ENCODE measurements around the gene FEZF2.

Gene FEZF2

DNA sequence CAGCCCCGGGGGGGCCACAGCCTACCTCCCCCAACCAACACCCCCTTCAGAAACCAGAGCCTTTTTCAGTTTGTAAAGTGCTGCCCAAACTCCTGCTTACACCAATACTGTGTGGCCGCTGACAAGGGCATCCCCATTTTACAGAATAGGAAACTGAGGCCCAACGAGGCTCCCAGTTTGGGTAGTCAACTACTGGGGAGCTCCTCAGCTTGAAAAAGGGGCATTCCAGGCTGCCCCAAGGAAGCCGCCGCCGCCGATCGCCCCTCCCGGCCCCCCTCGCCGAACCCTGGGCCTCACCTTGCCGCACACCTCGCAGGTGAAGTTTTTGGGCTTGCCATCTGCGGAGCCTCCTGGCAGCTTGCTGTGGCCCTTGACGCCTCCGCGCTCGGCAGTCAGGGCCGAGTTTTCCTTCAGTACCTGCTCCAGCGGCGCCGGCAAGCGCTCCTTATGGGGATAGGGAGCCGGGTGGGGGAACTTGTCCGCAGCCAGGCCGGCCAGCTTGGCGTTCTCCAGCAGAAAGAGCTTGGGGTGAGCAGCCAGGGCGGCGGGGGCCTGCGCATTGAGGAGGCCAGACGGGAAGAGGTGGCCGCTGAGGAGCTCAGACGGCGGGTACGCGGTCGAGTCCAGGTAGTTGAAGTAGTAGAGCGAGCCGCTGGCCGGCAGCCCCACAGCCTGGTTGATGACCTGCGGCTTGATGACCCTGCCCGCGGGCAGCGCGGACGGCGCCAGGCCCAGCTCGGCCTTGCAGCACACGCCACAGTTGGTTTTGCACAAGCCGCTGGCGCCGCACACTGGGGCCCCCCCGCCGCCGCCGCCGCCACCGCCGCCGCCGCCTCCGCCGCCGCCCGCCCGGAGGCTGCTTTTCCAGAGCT is 1.4 kb downstream of the FEZF2 start:
- no peak for DNase-seq

DNA sequence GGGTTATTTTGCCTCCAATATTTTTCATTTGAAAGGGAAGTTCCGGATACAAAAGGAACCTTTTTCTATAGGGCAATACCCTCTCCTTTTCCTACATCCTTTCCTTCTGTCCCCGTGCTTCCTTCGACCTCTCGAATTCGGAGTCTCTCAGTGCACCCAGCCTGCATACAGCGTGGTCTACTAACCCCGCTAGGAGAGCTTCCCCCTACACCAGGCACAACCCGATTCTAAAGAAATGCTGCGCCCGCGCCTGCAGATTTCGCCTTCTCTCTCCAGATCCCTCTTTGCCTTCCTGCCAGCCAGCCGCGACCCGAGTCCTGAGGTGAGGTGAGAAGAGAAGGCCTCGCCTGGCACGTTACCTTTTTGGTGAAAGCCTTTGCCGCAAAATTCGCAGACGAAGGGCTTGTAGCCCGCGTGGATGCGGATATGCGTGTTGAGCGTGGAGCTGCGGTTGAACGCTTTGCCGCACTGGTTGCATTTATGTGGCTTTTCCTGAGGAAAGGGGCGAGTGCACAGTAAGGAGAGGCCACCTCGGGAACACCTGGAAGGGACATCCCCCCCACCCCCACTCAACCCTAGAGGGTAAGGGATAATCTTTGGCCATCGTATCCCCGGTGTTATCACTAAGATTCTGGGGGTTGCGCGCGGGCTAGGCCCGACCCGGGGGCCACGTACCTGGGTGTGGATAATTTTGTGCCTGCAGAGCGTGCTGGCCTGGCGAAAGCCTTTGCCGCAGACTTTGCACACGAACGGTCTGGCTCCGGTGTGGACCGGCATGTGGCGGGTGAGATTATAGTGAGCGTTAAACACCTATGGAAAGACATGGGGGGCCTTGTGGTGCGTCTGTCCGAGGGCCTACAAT is 2.3 kb downstream of the FEZF2 start:
- no peak for DNase-seq

DNA sequence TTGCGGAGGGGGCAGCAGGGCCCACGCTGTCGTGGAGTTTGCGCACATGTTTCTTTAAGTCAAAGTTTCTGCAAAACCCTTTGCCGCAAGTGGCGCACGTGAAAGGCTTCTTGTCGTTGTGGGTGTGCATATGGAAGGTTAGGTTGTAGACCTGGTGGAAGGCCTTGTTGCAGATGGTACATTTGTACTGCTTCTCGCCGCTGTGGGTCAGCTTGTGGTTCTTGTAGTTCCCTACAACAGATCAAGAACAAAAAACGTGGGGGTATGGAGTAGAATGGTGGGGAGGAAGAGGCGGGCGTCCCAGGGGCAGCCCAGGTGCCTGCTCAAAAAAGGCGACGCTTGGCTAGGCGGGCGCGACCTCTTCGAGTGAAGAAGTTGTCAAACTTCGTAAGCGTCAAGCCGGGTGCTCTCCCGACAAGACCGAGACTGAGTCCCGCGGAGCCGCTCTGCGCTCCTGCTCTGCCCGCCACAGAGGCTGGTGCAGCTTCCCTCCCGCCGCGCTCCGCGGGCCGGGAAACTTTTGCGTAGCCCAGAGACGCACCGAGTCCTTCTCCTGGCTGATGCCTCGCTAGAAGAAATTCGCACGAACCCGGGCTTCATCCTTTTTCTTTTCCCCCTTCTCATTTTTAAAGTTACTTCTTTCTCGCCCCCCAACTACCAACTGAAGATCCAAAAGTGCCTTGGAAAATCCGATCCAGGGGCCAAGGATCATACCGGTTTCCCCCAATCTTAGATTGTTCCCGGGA is 3.1 kb downstream of the FEZF2 start:
- DNase-seq = no peak

DNA sequence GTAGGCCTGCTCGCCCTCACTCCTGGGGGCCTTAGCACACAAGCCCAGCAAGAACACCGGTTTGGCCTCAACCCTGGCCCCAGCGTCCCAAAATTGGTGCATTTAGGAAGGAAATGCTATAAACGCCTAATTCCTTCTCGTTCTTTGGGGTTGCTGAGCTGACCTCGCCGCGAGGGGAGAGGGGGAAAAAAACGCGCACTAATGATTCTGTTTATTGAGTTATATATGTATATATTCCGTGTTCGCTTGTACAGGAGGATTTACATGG is 3.9 kb downstream of the FEZF2 start:
- no peak for DNase-seq

DNA sequence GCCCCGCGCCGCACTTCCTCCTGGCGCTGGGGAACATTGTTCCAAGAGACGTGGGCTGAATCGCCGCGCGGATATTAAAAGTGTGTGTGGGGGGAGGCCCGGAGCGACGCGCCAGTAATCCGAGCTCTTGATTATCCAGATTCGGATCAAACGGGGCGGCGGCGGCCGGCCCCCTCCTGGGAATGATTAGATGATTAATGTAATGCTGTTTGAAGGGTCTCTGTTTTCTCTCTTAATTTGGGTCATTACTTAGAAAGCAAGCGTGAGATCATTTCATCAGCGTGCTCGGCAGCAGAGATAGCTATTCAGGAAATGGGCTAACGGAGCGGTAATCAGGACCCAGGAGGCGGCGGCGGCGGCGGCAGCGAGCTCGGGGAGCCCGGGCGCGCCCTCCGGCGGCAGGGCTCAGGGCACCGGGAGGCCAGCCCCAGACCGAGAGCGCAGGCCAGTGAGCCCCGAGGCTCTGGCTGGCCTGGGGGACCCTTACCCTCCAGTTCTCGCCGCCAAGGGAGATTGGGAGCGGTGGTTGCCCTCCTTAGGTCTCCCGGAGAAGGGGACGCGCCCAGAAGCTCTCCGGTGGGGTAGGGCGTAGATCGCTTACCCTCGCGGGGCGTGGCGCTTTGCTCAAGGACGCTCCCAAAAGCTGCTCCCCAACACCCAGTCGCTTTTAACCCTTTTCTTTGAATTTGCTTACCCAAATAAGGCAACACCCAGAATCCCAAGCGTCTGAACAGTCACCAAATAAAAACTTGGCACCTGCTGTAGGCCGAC is 4.5 kb downstream of the FEZF2 start:
- no peak for DNase-seq

DNA sequence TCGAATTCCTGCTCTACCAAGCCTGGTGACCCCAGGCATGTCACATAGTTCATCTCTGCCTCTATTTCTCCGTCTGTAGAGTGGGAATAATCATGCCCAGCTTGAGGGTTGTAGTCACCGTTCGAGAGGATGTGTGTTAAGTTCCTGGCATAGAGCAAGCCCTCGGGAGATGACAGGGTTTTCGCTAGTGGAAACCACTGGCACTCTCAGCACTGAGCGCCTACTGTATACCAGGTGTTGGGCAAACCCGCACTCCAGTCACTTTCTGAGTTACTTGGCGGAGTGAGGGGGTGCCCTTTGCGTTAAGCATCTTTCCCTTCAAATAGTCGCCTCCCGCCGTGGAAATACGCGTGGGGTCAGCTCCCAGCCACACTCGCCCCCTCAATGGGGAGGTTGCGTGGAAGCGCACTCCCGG is 5.1 kb downstream of the FEZF2 start:
- no peak for DNase-seq

DNA sequence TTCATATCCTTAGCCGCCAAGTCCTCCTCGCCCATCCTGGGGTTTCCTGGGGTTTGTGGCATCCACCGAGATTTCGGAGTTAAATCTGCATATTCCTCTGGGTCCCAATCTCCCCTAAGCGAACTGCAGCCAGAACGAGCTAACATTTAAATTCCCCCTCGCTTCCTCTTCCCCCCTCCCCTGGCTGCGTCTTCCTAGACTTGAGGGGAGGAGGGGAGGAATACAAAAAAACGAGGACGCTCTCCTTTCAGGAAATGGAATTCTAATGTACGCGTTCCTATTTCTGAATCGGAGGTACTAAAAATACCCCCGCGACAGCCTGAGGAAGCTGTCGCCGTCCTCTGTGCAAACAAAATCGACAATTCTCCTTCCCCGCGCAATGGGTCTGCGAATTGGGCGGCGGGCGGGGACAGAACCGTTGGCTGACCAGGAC is 5.6 kb downstream of the FEZF2 start:
- no peak for DNase-seq

DNA sequence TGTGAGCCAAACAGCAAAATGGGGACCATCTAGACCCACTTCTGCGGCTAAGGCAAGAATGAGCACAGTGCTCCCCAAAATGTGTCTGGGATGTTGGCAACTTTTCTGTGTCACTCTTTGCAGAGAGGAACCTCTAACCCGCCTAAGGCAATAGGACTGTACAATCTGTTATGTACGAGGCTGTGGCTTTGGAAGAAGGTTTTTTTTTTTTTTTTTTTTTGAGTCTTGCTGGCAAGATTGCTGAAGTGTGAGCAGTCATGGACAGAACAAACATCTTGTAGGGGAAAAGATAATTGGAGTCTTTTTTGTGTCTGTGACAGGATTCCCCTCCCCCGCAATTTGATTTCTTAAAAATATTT is 7.2 kb downstream of the FEZF2 start:
- no peak for DNase-seq

DNA sequence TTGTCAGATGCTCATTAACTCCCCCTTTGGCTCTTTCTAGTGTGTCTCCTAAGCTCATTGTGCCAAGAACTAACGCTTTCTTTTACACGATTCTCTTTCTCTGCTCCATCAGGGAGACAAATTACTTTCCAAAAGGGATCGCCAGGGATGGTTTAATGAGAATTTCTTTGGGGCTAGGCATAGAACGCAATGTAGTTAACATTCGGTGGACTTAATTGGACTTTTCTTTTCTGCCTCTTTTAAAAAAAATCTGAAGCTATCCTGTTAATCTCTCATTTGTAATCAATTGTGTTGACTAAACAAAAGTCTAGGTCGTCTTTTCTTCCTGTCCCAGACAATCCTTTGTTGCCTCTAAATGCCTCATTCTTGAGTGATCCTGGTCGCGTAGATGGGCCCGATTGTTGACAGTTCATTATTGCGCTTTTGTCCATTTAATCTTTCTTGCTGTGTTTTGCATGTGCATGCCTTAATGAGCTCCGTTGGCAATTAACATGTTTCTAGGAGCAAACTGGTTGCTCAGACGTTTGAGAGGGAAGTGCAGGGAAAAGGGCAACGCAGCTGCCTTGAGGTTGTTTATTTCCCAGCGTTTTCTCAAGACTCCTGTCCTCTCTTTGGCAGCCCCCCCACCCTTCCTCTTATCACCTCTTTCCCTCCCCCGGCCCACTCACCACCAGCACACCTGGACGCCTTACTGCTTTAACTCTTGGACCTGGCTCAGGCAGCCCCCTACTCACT is 7.8 kb downstream of the FEZF2 start:
- DNase-seq = no peak

DNA sequence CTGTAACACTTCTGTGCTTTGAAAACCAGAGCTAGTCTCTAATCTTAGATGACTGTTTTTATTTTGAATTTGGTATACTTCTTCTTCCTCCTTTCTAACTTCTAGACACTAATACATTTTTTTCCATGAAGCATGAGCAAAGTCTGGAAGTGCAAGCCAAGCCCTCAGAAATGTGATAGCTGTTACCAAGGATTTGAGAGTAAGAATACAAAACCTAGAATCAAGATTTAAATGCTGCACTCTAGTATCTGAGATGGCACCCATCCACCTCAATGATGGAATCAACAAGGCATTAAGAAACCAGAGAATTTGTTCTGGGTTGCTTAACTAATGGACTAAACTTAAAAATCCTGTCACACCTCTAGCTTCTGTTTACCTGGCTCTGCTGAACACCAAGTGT is 9.2 kb downstream of the FEZF2 start:
- DNase-seq = no peak

DNA sequence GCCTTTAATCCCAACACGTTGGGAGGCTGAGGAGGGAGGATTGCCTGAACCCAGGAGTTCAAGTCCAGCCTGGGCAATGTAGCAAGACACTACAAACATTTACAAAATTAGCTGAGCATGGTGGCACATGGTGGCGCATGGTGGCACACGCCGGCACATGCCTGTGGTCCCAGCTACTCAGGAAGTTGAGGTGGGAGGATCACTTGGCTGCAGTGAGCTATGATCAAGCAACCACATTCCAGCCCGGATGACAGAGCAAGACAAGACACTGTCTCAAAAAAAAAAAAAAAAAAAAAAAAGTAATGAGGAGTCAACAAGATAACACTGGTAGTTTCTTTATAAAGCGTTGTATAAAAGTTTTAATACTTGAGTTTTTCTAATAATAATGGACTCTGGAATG is 10.1 kb downstream of the FEZF2 start:
- no peak for DNase-seq

DNA sequence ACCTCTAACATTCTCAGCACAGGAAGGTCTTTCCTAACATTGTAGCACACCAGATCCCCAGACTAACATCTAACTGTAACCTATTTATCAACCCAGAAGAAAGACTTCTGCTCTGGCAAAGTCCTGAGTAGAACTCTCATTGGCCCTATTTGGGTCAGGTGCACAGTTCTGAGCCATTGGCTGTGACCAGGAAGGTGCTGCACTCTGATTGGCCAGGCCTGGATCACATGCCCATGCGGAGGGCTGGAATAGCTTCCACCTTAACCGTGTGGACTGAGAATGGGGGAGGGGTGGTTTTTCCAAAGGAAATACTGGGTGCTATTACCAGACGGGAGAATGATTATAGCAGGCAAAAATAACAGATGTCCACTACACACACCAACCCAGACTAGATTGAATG is 11.5 kb downstream of the FEZF2 start:
- no peak for DNase-seq

DNA sequence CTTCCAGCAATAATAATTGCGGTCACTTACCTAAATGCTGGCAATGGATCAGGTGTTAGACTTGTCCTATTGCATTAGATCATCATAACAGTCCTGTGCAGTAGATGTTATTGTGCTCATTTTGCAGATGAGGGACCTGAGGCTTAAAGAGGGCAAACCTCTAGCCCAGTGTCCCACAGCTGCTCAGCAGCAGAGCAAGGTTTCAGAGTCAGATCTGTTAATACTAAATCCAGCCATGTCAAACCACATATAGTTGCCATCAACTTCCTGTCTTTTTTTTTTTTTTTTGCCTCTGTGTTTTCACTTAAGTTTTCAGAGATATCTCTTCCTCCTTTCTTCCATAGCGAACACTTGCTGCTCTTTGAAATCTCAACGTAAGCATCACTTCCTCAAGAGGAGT is 12.1 kb downstream of the FEZF2 start:
- DNase-seq = no peak

DNA sequence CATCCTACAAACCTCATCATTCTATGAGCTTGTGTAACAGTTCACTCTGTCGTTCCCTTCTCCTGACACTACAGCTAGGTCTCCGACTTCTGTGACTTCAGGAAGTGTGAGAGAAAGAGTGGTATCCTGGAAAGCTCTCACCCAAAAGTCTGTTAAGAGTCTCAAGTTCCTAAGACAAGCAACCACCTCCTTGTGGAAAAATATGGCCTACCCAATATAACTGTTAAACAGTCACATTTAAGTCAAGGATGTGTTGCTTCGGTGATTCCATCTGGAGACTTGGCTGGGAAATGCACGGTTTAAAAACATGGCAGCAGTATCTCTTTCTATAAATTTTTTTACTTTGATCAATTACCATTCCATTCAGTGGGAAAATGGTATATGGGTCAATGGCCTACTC is 13.8 kb downstream of the FEZF2 start:
- DNase-seq = no peak

DNA sequence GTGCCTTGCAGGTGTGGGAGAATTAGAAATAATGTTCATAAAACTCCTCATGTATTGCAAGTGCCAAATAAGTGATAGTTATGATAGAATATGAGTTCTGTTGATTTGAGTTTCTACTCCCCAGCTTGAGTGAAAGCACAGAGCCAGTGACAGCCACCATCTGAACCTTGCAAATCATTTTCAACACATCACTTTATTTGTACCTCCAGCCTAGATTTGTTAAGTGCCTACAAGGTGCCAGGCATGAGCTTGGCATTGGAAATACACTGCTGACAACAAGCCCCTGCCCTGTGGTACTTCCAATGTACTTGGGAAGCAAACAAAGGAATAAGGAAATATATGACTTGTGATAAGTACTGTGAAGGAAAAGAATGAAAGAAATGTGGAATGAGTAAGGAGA is 17.0 kb downstream of the FEZF2 start:
- DNase-seq = no peak

DNA sequence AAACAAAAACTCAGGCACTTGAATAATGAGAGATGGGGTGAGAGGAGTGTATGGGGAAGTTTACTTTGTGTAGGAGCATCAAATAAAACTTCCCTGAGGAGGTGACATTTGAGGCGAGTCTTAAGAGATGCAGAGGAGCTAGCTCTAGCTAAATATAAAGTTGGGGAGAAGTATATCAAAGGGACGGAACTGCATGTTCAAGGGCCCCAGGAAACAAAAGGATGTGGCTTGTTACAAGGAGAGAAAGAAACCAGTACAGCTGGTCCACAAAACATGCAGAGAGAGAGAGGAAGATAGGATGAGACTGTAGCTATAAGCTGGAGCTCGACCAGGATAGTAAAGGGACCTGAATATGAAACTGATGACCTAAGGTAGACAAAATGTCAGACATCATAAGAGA is 17.6 kb downstream of the FEZF2 start:
- no peak for DNase-seq

DNA sequence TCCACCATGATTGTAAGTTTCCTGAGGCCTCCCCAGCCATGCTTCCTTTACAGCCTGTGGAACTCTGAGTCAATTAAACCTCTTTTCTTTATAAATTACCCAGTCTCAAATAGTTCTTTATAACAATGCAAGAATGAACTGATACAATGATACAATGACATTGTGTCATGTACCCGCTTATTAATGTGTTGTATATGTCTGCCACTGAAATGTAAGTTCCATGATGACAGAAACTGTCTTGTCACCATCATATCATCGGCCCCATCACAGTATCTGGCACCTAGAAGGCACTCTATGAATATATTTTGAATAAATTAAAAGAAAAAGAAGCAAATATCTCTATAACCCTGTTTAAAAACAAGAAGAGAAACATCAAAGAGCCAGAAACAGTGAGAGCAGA is 29.6 kb downstream of the FEZF2 start:
- no peak for DNase-seq

DNA sequence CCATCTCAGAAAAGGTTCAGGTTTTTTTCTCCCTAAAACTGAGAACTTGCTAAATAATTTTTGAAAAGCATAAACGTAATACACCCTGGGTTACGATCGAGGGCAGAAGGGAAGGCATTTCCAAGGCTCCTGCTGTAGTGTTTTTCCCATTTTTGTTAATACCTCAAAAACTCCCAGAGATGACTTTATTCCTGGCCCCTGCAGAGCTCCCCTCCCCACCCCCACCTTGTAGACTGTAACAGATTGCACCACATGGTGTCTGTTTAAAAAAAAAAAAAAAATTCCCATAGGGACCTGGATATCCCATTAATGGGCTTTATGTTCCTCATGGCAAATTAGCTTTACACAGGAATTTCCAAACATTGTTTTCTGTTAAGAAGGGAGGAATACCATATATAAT is 38.2 kb downstream of the FEZF2 start:
- DNase-seq = no peak

DNA sequence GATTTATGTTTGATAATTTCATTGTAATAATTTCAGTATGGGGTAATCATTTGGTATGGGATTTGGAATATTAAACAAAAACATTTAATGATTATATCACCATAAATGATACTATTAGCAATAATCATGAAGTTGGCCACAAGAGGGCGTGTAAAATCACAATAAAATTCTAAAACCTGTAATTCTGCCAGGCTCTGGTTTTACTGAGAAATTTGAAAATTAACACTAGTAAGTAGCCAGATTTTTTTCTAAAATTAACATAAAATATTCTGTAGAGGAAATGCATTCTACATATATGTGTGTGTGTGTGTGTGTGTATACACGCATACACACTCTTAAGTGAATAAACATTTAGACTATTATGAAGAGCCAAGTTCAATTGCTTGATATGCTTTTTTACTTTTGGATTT is 40.5 kb downstream of the FEZF2 start:
- DNase-seq = no peak

DNA sequence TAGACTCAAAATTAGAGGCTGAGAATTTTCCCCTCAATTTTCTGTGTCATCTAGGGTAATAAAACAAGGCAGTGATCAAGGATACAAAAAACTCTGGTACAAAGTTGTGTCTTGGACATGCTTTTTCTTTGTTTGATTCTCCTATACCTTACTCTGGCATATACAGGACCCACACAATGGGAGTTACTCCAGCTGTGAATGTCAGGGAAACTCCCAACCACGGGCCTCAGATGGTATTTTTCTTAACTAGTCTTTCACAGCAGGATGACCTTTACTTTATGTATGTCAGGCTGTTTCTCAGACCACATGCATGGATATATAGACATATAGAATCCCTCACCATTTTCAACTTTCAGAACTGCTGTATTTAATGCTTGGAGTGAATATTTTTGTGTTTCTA is 41.3 kb downstream of the FEZF2 start:
- DNase-seq = no peak

DNA sequence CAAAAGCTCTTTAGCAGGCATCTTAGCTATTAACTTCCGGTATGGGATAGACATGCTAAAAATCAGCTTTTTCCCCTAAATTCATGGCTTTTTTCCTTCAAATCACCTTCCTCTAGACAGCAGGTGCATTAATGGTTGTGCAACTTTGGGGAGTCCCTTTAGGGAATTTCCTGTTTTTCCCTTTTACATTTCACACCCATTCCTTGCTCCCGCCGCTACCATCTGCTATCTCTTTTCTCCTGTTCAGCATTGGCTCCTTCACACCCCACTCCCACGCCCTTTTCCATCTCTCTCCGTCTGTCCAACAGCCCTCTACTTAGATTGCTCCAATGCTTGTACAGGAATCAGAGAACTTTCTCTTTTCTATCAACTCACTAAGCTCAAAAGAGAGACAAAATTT is 43.4 kb downstream of the FEZF2 start:
- no peak for DNase-seq

DNA sequence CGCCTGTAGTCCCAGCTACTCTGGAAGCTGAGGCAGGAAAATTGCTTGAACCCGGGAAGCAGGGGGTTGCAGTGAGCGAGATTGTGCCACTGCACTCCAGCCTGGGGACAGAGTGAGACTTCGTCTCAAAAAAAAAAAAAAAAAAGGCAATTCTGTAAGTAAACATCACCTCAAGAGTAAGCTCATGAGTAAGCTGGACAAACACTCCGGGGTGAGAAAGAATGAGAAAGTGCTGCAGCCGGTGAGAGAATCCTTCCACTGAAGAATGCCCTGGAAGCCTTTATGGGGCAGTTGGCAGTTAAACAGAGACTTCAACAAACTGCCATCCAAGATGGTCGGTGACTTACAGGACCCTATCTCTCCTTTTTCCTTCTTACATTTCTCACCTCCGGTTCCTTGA is 47.5 kb downstream of the FEZF2 start:
- no peak for DNase-seq
